Activated T-cell treated with anti-CD3 and anti-CD28 coated beads for 24 hours (primary cell): ENCODE data around the gene CMTM1.

ENCODE experiments used
- DNase-seq: peaks from one replicate; pipeline ENCODE4 v3.0.0-alpha.2; 2020; ENCODE audit warnings: low read depth

Gene CMTM1

GRCh38 chr16:66566051-66566901 lies at the start of gene CMTM1:
CMTM1 (plus strand) TSS chr16:66566439; CDS start chr16:66566514, 75 bp downstream.
- no peak for DNase-seq

GRCh38 chr16:66516509-66516807 lies 49.8 kb upstream of the CMTM1 start:
- DNase-seq = no peak

- peak; percentile 68 for DNase-seq
Measured at GRCh38 chr16:66516808-66517585, 49.2 kb upstream of the CMTM1 start.

GRCh38 chr16:66517586-66518263 lies 48.5 kb upstream of the CMTM1 start:
- DNase-seq = no peak

GRCh38 chr16:66519482-66520373 lies 46.5 kb upstream of the CMTM1 start:
- no peak for DNase-seq

GRCh38 chr16:66520406-66521170 lies 45.7 kb upstream of the CMTM1 start:
- no peak for DNase-seq

GRCh38 chr16:66521252-66521713 lies 45.0 kb upstream of the CMTM1 start:
- no peak for DNase-seq

- DNase-seq = peak; percentile 93
Measured at GRCh38 chr16:66521951-66522771, 44.1 kb upstream of the CMTM1 start.

- DNase-seq = no peak
Measured at GRCh38 chr16:66522816-66523590, 43.2 kb upstream of the CMTM1 start.

- no peak for DNase-seq
Measured at GRCh38 chr16:66523861-66524354, 42.3 kb upstream of the CMTM1 start.

- no peak for DNase-seq
Measured at GRCh38 chr16:66524601-66525164, 41.6 kb upstream of the CMTM1 start.

GRCh38 chr16:66525396-66526180 lies 40.7 kb upstream of the CMTM1 start:
- DNase-seq = no peak

GRCh38 chr16:66528294-66528693 lies 37.9 kb upstream of the CMTM1 start:
- DNase-seq = no peak

- DNase-seq = no peak
Measured at GRCh38 chr16:66529475-66529874, 36.8 kb upstream of the CMTM1 start.

- no peak for DNase-seq
Measured at GRCh38 chr16:66534376-66534799, 31.9 kb upstream of the CMTM1 start.

GRCh38 chr16:66536525-66536924 lies 29.7 kb upstream of the CMTM1 start:
- no peak for DNase-seq

- DNase-seq = no peak
Measured at GRCh38 chr16:66537236-66537635, 29.0 kb upstream of the CMTM1 start.

- DNase-seq = no peak
Measured at GRCh38 chr16:66538910-66539309, 27.3 kb upstream of the CMTM1 start.
